Dedifferentiated amniotic fluid mesenchymal stem cell (primary cell): ENCODE data around the gene HRH4.

Source experiments
- DNase-seq: peaks from one replicate; pipeline ENCODE4 v3.0.0-alpha.2; 2016; ENCODE audit errors: extremely low spot score

Gene HRH4, protein sequence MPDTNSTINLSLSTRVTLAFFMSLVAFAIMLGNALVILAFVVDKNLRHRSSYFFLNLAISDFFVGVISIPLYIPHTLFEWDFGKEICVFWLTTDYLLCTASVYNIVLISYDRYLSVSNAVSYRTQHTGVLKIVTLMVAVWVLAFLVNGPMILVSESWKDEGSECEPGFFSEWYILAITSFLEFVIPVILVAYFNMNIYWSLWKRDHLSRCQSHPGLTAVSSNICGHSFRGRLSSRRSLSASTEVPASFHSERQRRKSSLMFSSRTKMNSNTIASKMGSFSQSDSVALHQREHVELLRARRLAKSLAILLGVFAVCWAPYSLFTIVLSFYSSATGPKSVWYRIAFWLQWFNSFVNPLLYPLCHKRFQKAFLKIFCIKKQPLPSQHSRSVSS

DNA sequence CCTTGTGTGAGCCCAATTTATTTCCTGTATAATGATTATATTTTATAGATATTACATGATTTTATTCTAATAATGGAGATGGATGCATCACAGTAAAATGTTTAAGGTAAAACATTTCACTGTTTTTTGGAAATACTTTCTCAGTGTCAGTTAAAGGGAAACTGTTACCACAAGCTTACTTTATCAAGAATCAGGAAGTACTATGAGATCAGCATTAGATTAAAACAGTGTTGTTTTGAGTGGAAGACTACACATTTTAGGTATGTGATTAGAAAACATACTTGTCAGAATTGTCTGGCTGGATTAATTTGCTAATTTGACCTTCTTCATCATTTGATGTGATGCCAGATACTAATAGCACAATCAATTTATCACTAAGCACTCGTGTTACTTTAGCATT lies at the start of gene HRH4:
HRH4 (plus strand) TSS at position 250 of the 400 bp plus-strand sequence; CDS start at position 342, 92 bp downstream.
- no peak for DNase-seq

DNA sequence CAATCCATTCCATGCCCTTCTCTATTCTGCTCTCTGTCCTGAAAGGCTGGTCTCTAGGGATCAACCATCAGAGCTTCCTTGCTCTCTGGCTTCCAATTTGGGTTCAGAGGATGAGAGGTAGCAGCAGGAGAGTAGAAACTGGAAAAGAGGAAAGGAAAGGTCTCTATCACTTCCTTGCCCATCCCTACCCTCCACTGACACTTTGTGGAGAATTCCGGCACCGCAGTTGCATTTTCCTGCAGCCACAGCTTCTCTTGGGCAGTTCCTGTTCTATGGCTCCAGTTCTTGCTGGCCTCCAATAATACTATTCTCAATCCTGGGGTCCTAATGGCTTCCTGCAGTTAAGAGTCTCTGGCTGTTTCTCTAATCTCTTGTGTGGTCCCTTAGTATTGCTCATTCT lies 47.3 kb upstream of the HRH4 start:
- DNase-seq: no peak

DNA sequence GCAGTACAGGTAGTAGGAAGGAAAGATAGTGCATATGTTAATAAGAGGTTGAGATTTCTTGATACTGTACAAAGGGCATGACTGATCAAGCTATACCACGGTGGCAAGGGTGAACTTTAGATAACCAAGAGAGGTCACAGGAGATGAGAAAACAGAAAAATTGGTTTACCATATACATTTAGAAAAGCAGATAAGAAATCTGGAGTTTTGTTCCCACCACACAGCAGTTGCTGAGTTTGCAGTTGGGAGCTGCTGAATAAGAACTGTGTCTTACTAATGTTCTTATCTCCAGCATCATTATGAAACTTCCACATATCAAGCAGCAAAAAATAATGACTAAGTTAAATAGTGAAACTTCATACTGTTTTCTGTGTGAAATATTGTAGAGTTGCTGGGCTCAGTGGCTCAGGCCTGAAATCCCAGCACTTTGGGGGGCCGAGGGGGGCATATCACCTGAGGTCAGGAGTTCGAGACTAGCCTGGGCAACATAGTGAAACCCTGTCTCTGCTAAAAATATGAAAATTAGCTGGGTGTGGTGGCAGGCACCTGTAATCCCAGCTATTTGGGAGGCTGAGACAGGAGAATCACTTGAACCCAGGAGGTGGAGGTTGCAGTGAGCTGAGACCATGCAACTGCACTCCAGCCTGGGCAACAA lies 46.0 kb upstream of the HRH4 start:
- DNase-seq: no peak

DNA sequence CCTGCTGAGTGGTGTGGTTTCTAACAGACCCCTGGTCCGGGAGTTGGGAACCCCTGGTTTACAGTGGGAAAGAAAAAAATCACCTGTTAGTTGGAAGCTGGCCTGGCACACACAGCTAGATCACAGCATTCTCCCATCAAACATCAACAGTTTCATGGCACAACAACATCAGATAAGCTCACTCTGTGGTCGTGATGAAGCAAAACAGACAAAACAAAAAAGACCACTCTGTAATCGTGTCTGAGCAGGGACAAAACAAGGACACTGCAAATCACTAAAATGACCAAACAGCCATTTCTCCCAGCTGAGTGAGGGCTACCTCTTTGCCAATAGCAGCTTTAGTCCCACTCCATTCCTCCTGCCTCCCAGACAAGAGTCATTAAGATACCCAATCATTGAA lies 43.0 kb upstream of the HRH4 start:
- DNase-seq: no peak

DNA sequence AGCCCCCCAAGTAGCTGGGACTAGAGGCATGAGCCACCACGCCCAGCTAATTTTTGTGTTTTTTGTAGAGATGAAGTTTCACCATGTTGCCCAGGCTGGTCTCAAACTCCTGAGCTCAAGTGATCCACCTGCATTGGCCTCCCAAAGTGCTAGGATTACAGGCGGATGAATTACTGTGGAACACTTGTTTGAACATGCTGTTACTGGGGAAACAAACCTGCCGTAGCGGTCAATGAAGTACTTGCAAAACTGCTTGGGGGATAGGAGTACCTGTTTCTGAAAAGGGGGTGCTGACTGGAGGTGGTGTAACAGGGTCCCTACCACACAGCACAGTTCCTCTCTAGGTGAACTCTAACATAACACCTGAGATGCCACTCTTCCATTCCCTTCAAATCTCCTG lies 39.9 kb upstream of the HRH4 start:
- no peak for DNase-seq

DNA sequence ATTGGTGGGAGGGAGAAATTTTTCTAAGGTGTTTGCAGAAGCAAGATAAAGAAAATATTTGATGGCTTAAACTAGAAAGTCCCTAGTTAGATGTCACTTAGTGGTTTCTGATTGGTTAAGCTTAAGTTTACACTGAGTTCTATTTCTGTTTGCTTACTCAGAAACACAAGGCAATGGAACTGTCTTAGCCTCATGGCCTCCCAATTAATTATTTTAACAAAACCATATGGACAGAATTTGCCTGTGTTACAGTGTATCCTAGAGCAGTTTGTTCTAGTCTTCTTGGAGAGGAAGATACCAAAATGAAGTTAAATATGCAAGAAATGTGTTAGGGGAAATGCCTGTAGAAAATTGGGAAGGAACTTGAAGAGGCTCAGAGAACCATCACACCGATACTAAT lies 38.6 kb upstream of the HRH4 start:
- DNase-seq: no peak

DNA sequence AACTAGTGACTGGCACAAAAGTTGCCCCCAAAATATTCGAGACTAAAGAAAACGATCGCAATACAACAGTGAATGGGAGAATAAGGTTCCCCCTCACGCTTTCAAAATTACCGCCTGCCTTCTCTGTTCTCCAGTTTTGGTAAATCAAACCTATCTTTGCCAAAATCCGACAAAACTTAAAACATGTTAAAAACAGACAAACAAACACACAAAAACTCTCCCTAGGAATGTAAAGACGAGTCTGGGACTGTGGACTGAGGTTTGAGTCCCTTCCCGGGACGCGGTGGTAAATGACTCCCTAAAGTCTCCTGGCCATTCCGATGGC lies 34.4 kb upstream of the HRH4 start:
- DNase-seq: no peak

DNA sequence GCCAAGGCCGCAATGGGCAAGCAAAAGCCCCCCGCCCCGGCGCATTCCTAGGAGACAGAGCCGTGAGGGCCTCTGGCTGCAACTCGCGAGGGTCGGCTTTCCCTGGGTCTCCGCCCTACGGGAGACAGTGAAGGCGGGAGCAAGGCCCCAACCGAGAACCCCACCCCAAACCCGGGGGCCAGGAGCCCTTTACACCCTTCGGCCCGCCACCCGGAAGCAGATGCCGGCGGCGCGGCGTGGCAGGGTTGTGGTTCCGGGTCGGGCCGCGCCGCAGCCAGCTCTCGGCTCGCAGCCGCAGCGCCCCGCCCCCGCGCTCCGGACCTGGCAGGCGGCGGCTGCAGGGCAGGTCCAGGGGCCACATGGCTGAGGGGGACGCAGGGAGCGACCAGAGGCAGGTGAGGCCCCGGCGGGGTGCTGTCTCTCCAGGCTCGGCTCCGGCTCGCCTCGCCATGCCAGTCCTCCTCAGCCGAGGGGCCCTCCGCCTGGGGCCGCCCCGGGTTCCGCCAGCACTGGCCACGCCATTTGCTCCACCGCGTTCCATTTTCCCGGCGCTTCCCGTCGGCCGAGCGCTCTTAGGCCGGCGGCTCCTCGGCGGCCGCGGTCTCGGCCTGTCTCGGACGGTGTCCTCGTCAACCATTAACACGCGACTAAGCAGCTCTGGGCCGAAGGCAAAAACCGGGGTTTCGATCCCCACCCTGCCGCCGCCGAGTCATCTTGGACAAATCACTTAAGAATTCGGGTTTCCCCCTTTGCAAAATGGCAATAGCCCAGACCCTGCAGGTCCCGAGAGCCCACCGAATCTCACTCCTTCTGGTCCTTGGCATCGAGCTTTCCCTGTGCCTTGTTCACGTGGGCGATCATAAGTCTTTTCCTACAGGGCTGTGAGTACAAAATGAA lies 33.8 kb upstream of the HRH4 start, which contains the start of gene IMPACT:
IMPACT (plus strand) TSS at position 273 of the 897 bp plus-strand sequence; CDS start at position 360, 87 bp downstream.
- DNase-seq: peak; percentile 52

DNA sequence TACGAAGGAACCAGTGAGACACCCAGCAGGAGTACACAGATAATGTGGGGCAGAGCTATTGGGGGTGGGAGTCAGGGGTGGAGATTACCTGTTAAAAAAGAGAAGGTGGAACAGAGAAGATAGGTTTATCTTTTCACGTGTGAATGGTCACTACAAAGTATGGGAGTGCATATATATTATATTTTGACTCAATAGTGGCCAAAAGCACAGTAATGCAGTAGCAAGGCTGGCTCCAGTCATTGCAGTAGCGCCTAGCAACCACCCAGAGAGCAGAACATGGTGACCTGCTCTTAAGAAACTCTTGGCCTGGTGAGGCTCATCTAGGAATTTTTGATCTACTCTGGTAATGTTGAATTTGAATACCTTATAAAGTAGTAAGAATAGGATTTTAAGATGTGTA lies 33.0 kb upstream of the HRH4 start:
- no peak for DNase-seq

DNA sequence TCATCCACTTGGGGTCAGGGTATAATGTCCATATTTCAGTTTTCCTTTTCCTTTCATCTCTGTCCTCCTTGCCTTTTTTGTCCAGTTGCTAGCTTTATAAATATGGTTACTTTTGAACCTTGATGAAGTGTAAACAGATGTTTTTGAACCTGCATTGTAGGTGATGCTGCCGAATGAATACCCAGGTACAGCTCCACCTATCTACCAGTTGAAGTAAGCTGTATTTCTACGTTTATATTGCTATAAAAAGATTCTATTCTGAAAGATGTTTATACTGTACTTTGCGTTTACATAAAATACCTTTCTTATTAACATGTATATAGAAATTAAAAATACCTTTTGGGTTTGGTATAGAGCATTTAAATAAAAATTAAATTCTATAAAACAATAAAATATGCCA lies 31.7 kb upstream of the HRH4 start:
- DNase-seq: no peak

DNA sequence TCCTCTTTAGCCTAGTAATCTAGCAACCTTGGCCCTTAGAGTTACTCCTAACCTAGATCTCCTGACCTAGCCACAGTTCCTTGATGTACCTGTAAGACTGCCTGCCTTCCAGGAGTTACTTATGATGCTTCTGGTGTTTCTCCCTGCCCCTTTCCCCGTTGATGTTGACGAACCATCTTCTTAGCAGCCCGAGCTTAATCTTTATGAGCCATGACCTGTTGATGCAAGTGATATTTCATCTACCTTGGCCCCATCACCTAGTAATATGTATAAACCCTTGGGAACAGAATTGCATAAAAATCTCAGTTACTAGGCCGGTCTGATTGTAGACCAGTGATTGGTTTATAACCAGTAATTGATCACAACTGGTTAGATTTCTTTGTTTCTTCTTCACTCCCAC lies 31.2 kb upstream of the HRH4 start:
- no peak for DNase-seq

DNA sequence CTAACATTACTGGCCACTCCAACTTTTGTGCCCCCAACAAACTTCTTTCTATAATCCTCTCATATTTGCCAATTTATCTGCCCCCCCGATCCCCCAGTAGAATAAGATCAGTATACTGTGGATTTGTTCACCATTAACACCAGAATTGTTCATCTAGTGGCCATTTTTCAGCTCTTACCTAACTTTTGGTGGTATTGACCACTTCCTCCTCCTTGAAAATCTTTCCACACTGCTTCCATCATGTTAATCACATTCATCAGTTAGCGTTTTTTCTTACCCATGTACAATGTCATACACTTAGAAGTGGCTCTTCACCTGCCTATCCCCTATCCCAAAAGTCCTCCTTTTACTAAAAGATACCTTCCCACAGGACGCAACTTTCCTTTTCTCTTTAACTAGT lies 27.8 kb upstream of the HRH4 start:
- DNase-seq: no peak

DNA sequence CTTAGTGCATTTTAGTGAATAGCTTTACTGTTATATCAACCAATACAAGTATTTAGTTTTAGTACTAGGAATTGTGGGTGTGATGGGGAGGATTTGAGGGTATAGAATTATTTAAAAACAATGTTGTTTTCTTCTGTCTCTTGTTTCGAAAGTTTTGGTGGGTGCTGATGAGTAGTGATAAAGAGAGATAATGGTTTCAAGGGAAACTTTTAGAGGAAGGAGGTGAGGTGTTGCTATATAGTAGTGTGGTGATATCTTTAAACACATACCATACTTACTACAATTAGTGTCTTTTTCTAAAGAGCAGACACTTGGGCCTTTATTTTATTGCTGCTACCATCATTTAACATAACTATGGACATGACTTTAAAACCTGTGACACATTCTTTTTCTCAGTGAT lies 23.5 kb upstream of the HRH4 start:
- DNase-seq: no peak

DNA sequence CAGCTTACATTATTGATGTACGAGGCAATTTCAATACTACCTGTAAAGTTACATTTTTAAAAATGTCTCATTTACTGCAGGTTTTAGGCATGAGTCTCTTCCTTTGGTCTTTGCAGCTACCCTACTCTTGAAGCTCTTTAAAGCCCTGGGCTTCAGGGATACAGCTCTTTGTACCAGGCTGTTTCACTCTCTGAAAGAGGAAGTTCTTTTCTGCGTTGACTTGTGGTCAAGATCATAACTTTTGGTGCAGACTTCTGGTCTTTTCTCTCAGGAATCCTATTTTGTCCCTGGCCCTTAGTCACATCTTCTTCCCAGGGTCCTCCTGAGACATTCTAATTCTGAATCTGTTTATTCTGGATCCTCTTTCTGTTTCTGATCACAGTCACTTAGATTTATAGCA lies 16.6 kb upstream of the HRH4 start:
- no peak for DNase-seq

DNA sequence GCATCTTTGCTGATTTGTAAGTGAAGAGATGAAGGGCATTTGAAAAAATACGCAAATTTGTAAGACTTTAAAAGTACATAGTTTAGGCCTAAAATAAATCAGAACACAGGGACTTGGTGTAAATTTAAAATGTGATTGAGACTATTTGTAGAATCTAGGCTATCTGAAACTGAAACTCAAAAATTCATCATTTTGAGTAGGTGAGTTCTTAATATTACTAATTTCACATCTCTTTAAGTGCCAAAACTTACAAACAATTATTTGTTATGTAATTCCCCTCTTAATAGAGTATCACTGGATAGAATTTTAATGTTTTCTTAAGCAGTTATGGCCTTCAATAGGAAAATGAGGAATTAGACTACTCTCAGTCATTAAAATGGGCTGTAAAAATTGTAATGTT lies 14.0 kb upstream of the HRH4 start:
- DNase-seq: no peak

DNA sequence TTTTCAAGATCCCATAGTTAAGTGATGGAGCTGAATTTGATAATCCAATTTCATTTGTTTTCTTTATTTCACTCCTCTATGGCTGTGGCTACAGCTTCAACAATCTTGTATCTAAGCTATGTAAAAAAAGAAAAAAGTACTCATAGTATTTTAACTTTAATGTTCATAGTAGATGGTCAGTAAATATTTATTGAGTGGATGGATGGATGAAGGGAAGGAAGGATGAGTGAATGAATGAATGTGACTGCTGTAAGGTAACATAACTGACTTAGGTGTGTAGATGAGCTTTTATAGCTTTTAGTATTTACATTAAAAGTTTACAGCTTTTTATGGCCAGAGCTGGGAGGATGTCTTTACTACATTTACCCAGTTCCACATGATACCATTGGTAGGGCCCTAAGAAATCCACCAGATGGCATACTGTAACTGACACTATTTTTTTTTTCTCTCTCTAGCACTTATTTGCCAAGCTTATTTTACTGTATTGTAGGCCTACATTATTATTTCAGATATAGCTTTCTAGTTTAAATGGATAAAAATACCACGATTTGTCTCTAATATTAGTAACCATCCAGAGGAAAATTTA lies 13.4 kb upstream of the HRH4 start:
- DNase-seq: no peak

DNA sequence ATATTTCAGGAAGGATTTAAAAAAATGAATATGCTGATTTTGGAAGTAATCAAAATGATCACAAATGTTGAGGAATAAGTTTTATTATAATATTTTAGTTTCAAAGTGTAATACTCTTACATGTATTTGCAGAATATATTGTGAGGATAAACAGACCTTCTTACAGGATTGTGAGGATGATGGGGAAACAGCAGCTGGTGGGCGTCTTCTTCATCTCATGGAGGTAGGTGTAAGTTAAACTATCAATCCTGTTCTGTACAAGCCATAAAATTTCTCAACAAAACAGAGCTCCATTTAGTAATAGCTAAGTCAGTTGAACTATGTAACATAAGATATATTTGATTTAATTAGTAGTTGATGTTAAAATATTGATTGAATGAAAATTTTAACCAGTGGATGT lies 12.5 kb upstream of the HRH4 start:
- DNase-seq: no peak

DNA sequence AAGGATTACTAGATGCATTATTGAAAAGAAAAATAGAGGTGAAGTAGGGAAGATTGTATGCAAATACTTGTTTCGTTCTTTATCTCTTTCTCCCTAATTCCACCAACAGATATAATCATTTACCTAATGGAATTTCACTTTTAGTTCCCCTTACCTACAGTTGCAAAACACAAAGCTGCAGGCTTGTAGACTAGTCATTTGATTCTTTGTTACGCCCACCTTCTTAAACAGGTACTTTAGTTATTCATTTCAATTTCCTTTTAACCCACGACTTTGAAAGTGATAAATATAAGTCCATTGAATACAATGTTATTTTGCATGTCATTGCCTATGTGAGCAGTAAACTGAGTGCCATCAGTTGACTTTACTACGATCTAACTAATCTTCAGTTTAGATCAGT lies 3.9 kb upstream of the HRH4 start:
- DNase-seq: no peak

DNA sequence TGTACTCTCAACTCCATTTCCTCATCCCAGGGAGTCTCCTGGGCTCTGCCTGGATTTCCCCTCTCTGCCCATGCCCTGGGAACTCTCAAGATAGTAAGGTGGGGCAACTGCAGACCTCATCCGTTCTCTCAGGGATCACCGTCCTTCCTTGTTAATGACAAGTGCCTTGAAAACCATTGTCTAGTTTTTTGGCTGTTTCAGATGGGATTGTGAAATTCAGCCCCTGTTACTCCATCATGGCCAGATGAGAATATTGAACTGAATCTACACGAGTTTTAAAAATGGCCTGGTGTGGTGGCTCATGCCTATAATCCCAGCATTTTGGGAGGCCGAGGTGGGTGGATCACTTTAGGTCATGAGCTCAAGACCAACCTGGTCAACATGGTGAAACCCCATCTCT lies 665 bp upstream of the HRH4 start:
- no peak for DNase-seq

DNA sequence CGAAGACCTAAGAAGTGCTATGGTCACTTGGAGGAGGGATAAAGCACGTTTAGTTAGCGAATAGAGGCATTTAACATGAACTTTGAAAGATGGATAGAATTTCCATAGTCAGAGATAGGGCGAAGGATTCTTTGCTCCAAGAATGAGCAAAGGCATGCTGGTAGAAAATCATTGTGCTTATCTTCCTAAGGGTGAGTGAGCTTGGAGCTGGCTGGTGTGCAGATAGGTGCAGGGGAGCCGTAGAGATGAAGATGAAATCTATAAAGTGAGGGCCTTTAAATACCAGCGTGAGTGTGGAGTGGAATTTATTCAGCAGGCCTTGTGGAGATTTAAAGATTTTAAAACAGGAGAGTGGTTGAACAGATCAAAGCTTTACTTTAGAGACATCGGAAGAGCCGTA lies 1.6 kb downstream of the HRH4 start:
- DNase-seq: no peak

DNA sequence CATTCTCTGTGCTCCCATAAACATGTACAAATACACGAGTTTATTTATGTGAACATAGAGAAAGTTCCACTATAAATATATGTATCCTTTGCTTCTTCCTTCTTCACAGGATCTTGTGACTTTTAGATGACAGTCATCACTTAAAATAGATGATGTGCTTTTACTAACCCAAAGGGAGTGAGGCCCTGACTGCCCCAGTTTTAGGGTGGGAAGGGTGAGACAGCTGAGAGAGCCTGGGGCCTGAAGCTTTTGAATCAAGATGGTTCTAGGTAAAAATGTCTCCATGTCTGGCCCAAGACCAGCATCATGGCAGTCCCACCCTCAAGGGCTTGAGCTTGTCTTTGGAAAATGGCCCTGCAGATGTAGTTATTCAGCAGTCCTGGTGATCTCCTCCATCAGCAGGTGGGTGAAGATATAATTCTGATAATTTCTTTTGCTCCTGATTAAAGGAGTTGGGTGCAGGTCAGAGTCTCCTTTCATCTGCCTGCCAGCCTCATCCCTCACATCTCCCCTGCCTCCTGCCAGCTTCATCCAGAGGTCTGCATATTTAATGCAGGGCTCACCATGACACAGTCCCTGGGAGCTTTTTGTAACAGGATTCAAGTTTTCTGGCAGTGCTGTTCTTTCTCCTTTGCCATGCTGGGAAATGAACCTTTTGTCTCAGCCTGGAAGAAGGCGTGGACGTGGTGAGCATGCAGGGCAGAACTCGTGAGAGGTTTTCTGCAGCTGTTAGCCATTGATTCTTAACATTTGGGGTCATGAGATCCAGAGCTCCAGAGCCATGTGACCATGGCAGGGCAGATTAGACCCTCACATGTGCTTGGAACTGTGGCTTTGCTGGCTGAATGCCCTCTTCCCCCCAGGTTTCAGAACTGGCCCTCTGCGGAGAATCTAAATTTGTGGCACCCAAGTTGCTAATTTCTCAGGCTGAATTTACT lies 2.7 kb downstream of the HRH4 start:
- no peak for DNase-seq
